Stimulated activated naive B cell treated with anti-CD40 and anti-IgM and Interleukin-4, amounts not matched to agents 10 μg/mL and 1 μg/mL and 100 μg/mL, for 72 hours (primary cell): Measurements from ENCODE around the gene DHX32.
"Not testable (repeated sequence)": the region's sequence is repeated elsewhere in the genome, so short reads cannot be mapped to it uniquely, and the experiment has no call there.

Experiments used
- ATAC-seq, 2 donors: fragments of 150-1000 bp; cut with Tn5 transposase; replicated peaks; 2 replicates each; pipeline ENCODE4 v1.10.0; 2021; ENCODE audit warnings: moderate library complexity in 1 of 2
- DNase-seq: peaks from one replicate; pipeline ENCODE4 v3.0.0; 2021
- H3K27ac Mint-ChIP-seq: one replicate; pipeline ENCODE4 v1.8.0; 2022; ENCODE audit warnings: mild to moderate bottlenecking, mixed read lengths
- H3K27me3 Mint-ChIP-seq, 2 donors: one replicate each; pipeline ENCODE4 v1.8.0; 2022; ENCODE audit warnings: mixed read lengths in 2 of 2
- H3K36me3 Mint-ChIP-seq, 2 donors: one replicate each; pipeline ENCODE4 v1.8.0; 2022; ENCODE audit warnings: mixed read lengths in 2 of 2, mild to moderate bottlenecking in 1 of 2
- H3K4me1 Mint-ChIP-seq, 2 donors: one replicate each; pipeline ENCODE4 v1.8.0; 2022; ENCODE audit warnings: mixed read lengths in 2 of 2, mild to moderate bottlenecking in 1 of 2
- H3K4me3 Mint-ChIP-seq, 2 donors: one replicate each; pipeline ENCODE4 v1.8.0; 2022; ENCODE audit warnings: mild to moderate bottlenecking in 2 of 2, mixed read lengths in 2 of 2, moderate library complexity in 1 of 2
- H3K9me3 Mint-ChIP-seq, 2 donors: one replicate each; pipeline ENCODE4 v1.8.0; 2022; ENCODE audit warnings: mixed read lengths in 2 of 2, mild to moderate bottlenecking in 1 of 2

Gene DHX32

GRCh38 chr10:125881192-125881591, at the start of gene DHX32:
DHX32 (minus strand) TSS chr10:125881292; CDS start chr10:125880824, 468 bp downstream.
- H3K9me3 Mint-ChIP-seq: no peaks in the 10 kb centered on the region
- no peaks in the 10 kb centered on the region for H3K4me1 Mint-ChIP-seq
- no peaks in the 10 kb centered on the region for H3K27me3 Mint-ChIP-seq
- H3K27ac Mint-ChIP-seq: no peak within 1 kb of the TSS
- H3K36me3 Mint-ChIP-seq: peaks cover 17 to 31% of the 10 kb centered on the region in 2 donors
- no peak within 1 kb of the TSS for H3K4me3 Mint-ChIP-seq
- DNase-seq (no peak), ATAC-seq (no peak)

GRCh38 chr10:125929618-125930017, 48.5 kb upstream of the DHX32 start:
- H3K4me3 Mint-ChIP-seq: no peak overlapping the region
- ATAC-seq: no peak

GRCh38 chr10:125928928-125929585, 48.0 kb upstream of the DHX32 start:
- ATAC-seq (no peak), DNase-seq (no peak)
- H3K9me3 Mint-ChIP-seq: no peaks in the 10 kb centered on the region
- H3K4me3 Mint-ChIP-seq: no peak overlapping the region
- H3K27ac Mint-ChIP-seq: no peak overlapping the region
- no peaks in the 10 kb centered on the region for H3K4me1 Mint-ChIP-seq
- H3K27me3 Mint-ChIP-seq: peaks cover 14 to 25% of the 10 kb centered on the region in 2 donors
- H3K36me3 Mint-ChIP-seq: no peaks in the 10 kb centered on the region

More at GRCh38 chr10:125929618-125930017, 48.5 kb upstream of the DHX32 start:
- H3K4me1 Mint-ChIP-seq: no peaks in the 10 kb centered on the region
- no peaks in the 10 kb centered on the region for H3K9me3 Mint-ChIP-seq
- DNase-seq: no peak
- peaks cover 14 to 30% of the 10 kb centered on the region in 2 donors for H3K27me3 Mint-ChIP-seq
- H3K36me3 Mint-ChIP-seq: no peaks in the 10 kb centered on the region
- H3K27ac Mint-ChIP-seq: no peak overlapping the region

GRCh38 chr10:125927265-125927664, 46.2 kb upstream of the DHX32 start:
- H3K4me1 Mint-ChIP-seq, H3K4me3 Mint-ChIP-seq, H3K27ac Mint-ChIP-seq, DNase-seq, H3K9me3 Mint-ChIP-seq, H3K27me3 Mint-ChIP-seq, ATAC-seq, H3K36me3 Mint-ChIP-seq: not testable (repeated sequence)

GRCh38 chr10:125926247-125926646, 45.2 kb upstream of the DHX32 start:
- DNase-seq: no peak
- Mint-ChIP-seq H3K36me3 (no peaks in the 10 kb centered on the region), H3K9me3 (no peaks in the 10 kb centered on the region), H3K4me1 (no peaks in the 10 kb centered on the region), H3K27me3 (peaks cover 0 to 2% of the 10 kb centered on the region in 2 donors), H3K4me3 (no peak overlapping the region), H3K27ac (no peak overlapping the region)
- ATAC-seq: no peak

- no peak for DNase-seq
- H3K9me3 Mint-ChIP-seq: no peaks in the 10 kb centered on the region
- no peak overlapping the region for H3K27ac Mint-ChIP-seq
Measured at GRCh38 chr10:125925262-125925834, 44.3 kb upstream of the DHX32 start.

GRCh38 chr10:125921643-125922306, 40.7 kb upstream of the DHX32 start:
- not testable (repeated sequence) for H3K9me3 Mint-ChIP-seq, H3K27ac Mint-ChIP-seq, H3K4me3 Mint-ChIP-seq, H3K4me1 Mint-ChIP-seq, DNase-seq, ATAC-seq, H3K27me3 Mint-ChIP-seq, H3K36me3 Mint-ChIP-seq

More at GRCh38 chr10:125925262-125925834, 44.3 kb upstream of the DHX32 start:
- Mint-ChIP-seq H3K4me3 (no peak overlapping the region), H3K36me3 (no peaks in the 10 kb centered on the region), H3K27me3 (no peaks in the 10 kb centered on the region), H3K4me1 (no peaks in the 10 kb centered on the region)
- ATAC-seq: no peak

- not testable (repeated sequence) for H3K9me3 Mint-ChIP-seq, DNase-seq, ATAC-seq, H3K4me3 Mint-ChIP-seq, H3K36me3 Mint-ChIP-seq, H3K27me3 Mint-ChIP-seq, H3K4me1 Mint-ChIP-seq, H3K27ac Mint-ChIP-seq
Measured at GRCh38 chr10:125917704-125918361, 36.7 kb upstream of the DHX32 start.

GRCh38 chr10:125916977-125917376, 35.9 kb upstream of the DHX32 start:
- Mint-ChIP-seq H3K4me1 (no peaks in the 10 kb centered on the region), H3K36me3 (no peaks in the 10 kb centered on the region), H3K4me3 (no peak overlapping the region), H3K27ac (no peak overlapping the region), H3K27me3 (peaks cover 0 to 4% of the 10 kb centered on the region in 2 donors), H3K9me3 (no peaks in the 10 kb centered on the region)
- no peak for DNase-seq
- no peak for ATAC-seq

- H3K9me3 Mint-ChIP-seq, H3K27me3 Mint-ChIP-seq, DNase-seq, H3K27ac Mint-ChIP-seq, H3K4me3 Mint-ChIP-seq, ATAC-seq, H3K4me1 Mint-ChIP-seq, H3K36me3 Mint-ChIP-seq: not testable (repeated sequence)
Measured at GRCh38 chr10:125913277-125913676, 32.2 kb upstream of the DHX32 start.

GRCh38 chr10:125911990-125912389, 30.9 kb upstream of the DHX32 start:
- no peaks in the 10 kb centered on the region for H3K36me3 Mint-ChIP-seq
- no peak for DNase-seq
- no peak for ATAC-seq
- no peak overlapping the region for H3K27ac Mint-ChIP-seq
- peaks cover 6 to 8% of the 10 kb centered on the region in 2 donors for H3K27me3 Mint-ChIP-seq
- no peaks in the 10 kb centered on the region for H3K9me3 Mint-ChIP-seq
- H3K4me1 Mint-ChIP-seq: no peaks in the 10 kb centered on the region
- H3K4me3 Mint-ChIP-seq: no peak overlapping the region

GRCh38 chr10:125911145-125911544, 30.1 kb upstream of the DHX32 start:
- Mint-ChIP-seq H3K4me3 (no peak overlapping the region), H3K9me3 (no peaks in the 10 kb centered on the region), H3K27me3 (peaks cover 6% of the 10 kb centered on the region in 2 donors), H3K36me3 (no peaks in the 10 kb centered on the region), H3K4me1 (no peaks in the 10 kb centered on the region), H3K27ac (no peak overlapping the region)
- no peak for ATAC-seq
- no peak for DNase-seq

- H3K4me1 Mint-ChIP-seq, H3K27me3 Mint-ChIP-seq, DNase-seq, H3K4me3 Mint-ChIP-seq, H3K27ac Mint-ChIP-seq, H3K36me3 Mint-ChIP-seq, ATAC-seq, H3K9me3 Mint-ChIP-seq: not testable (repeated sequence)
Measured at GRCh38 chr10:125909491-125909890, 28.4 kb upstream of the DHX32 start.

GRCh38 chr10:125908813-125909212, 27.7 kb upstream of the DHX32 start:
- H3K4me3 Mint-ChIP-seq, H3K27me3 Mint-ChIP-seq, H3K27ac Mint-ChIP-seq, H3K4me1 Mint-ChIP-seq, H3K36me3 Mint-ChIP-seq, ATAC-seq, DNase-seq, H3K9me3 Mint-ChIP-seq: not testable (repeated sequence)
